Measurements from ENCODE around the gene FAM117A.
"Not testable (repeated sequence)": the region's sequence is repeated elsewhere in the genome, so short reads cannot be mapped to it uniquely, and the experiment has no call there.

Gene FAM117A

GRCh38 chr17:49762151-49762941, 1.6 kb downstream of the FAM117A start:
- no peak for DNase-seq

DNA sequence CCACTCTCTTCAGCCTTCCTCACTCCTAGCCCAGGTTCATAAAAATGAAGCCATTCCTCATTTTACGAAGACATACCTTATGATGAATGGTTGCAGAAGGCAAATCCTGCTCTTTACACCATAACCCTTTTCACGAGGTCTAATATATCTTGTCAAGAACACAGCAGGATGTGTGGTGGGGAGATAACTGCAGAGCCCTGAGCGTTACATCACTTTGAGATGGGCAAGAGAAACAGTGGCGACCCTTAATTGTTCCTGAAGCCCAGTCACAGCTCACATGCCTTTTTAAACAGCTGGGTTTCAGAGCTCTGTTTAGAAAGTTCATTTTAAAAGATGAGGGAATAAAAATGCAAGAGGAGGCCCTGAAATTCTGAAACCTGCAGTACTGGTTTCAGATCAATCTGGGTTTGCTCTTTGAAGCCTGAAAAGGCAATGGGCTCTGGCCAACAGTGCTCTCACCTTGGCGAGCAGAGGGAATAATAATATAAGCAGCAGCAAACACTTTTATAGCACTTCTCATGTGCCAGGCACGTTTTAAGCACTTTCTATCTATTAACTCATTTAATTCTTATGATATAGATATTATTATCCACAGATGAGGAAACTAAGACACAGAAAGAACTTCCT, 2.9 kb downstream of the FAM117A start:
- DNase-seq = peak; percentile 15

- no peak for DNase-seq
Measured at GRCh38 chr17:49760296-49760695, 3.6 kb downstream of the FAM117A start.

GRCh38 chr17:49759203-49759602, 4.7 kb downstream of the FAM117A start:
- no peak for DNase-seq

DNA sequence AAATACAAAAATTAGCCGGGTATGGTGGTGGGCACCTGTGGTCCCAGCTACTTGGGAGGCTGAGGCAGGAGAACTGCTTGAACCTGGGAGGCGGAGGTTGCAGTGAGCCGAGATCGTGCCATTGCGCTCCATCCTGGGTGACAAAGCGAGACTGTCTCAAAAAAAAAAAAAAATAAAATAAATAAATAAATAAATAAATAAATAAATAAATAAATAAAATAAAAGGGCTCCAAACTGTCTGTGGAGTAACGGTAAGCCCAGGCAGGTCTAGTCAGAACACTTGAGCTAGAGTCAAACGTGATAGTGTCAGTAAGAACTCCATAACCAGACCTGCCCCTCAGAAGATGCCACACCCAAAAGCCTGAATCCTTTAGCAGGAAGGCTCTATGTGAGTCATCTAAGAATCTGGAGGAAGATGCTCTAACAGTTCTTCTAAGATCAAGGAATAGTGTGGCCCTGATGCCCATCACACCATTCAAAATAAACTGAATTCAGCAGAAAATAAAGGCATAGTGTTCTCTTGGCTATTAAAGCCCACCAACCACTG, 5.4 kb downstream of the FAM117A start:
- DNase-seq = not testable (repeated sequence)

- no peak for DNase-seq
Measured at GRCh38 chr17:49757151-49757777, 6.7 kb downstream of the FAM117A start.

GRCh38 chr17:49756323-49757150, 7.4 kb downstream of the FAM117A start:
- no peak for DNase-seq

- no peak for DNase-seq
Measured at GRCh38 chr17:49755663-49756283, 8.2 kb downstream of the FAM117A start.

- peak; percentile 47 for DNase-seq
Measured at GRCh38 chr17:49753959-49754391, 10.0 kb downstream of the FAM117A start.

GRCh38 chr17:49752508-49752907, 11.4 kb downstream of the FAM117A start:
- no peak for DNase-seq

- DNase-seq = no peak
Measured at GRCh38 chr17:49749730-49750129, 14.2 kb downstream of the FAM117A start.

- no peak for DNase-seq
Measured at GRCh38 chr17:49748791-49749190, 15.1 kb downstream of the FAM117A start.

- DNase-seq = no peak
Measured at GRCh38 chr17:49748223-49748622, 15.7 kb downstream of the FAM117A start.

- no peak for DNase-seq
Measured at GRCh38 chr17:49747632-49748031, 16.3 kb downstream of the FAM117A start.

GRCh38 chr17:49746791-49747490, 17.0 kb downstream of the FAM117A start:
- no peak for DNase-seq

DNA sequence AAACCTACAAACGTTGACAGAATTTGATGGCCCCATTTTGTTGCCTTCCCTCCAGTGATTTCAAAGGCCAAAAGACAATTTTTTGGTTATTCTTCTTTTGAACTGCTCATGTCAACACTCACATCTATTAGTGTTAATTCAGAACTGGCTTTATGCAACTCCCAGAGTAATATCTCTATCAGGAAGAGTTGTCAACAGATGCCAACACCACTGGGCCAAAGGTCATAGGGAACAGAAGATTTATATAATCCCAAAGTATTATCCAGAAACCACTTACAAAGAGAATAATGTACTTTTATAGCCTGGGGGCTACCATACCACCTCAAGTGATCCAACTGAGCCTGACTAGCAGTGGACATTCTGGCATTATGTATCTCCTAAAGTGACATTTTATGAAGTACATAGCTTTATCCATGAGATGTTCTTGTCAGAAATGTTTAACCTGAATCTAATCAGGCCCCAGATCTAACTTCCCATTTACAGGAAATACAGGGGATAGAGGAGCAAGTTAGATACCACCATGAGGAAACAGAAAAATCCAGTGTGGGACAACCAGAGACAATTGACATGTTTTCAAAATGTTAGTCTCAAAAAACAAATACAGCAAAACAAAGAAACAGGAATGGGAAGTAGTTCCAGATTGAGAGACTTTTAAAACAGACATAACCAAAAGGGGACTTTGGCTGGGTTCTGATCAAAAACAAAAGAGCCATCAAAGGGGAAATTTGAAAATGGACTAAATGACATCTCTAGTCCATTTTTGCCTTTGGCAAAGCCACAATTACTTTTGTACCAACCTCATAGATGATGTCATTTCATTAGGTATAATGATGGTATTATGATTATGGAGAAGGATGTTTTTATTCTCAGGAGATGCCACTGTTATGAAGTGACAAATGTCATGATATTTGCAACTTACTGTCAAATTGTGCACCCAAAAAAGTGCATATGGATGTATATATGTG, 18.5 kb downstream of the FAM117A start:
- DNase-seq = no peak

- peak; percentile 82 for DNase-seq
Measured at GRCh38 chr17:49742166-49742638, 21.7 kb downstream of the FAM117A start.

DNA sequence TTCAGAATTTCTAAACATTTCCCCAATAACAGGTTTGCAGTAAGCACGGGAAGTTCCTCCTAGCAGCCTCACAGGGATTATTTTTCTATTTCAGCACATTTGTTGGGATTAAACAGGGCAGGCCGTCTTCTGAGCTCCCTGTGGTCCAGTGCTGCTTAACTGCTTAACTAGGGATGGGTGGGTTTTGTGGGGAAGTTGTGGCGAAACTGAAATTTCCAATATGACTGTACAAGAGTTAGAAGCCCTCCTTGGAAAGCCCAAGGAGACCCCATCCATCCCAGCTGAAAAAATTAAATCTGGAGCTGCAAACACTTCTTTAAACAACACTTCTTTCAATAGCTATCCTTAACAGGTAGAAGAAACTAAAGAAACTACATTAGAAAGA, 22.2 kb downstream of the FAM117A start:
- no peak for DNase-seq

GRCh38 chr17:49741009-49741691, 22.8 kb downstream of the FAM117A start:
- no peak for DNase-seq
